ELF-1 (cell line): ENCODE results near the gene AP1G1.
"Not testable (repeated sequence)": the region's sequence is repeated elsewhere in the genome, so short reads cannot be mapped to it uniquely, and the experiment has no call there.

Source experiments
- DNase-seq: peaks from one replicate; pipeline ENCODE4 v3.0.0-alpha.2; 2016; ENCODE audit warnings: low read depth, low spot score

AP1G1 gene

GRCh38 chr16:71808593-71809459 is at the start of gene AP1G1:
TSS of gene AP1G1 (minus strand) at chr16:71808834. CDS start at chr16:71789479, 19,355 bp downstream.
- peak; percentile 97 for DNase-seq

- DNase-seq = no peak
Measured at GRCh38 chr16:71855937-71856662, 47.5 kb upstream of the AP1G1 start.

GRCh38 chr16:71854369-71854948 is 45.8 kb upstream of the AP1G1 start:
- no peak for DNase-seq

- DNase-seq = no peak
Measured at GRCh38 chr16:71853413-71853812, 44.8 kb upstream of the AP1G1 start.

- no peak for DNase-seq
Measured at GRCh38 chr16:71852561-71852960, 43.9 kb upstream of the AP1G1 start.

- DNase-seq = no peak
Measured at GRCh38 chr16:71852158-71852557, 43.5 kb upstream of the AP1G1 start.

- no peak for DNase-seq
Measured at GRCh38 chr16:71851746-71852145, 43.1 kb upstream of the AP1G1 start.

- no peak for DNase-seq
Measured at GRCh38 chr16:71848622-71849021, 40.0 kb upstream of the AP1G1 start.

- no peak for DNase-seq
Measured at GRCh38 chr16:71847096-71847495, 38.5 kb upstream of the AP1G1 start.

- peak; percentile 30 for DNase-seq
Measured at GRCh38 chr16:71846431-71846830, 37.8 kb upstream of the AP1G1 start.

GRCh38 chr16:71845639-71846430 is 37.2 kb upstream of the AP1G1 start, which contains the start of gene ATXN1L:
TSS of gene ATXN1L (plus strand) at chr16:71845976. CDS start at chr16:71849741, 3,765 bp downstream.
- peak; percentile 89 for DNase-seq

- DNase-seq = no peak
Measured at GRCh38 chr16:71843572-71843971, 34.9 kb upstream of the AP1G1 start.

- no peak for DNase-seq
Measured at GRCh38 chr16:71840052-71840451, 31.4 kb upstream of the AP1G1 start.

- no peak for DNase-seq
Measured at GRCh38 chr16:71837150-71837549, 28.5 kb upstream of the AP1G1 start.

GRCh38 chr16:71834291-71834690 is 25.7 kb upstream of the AP1G1 start:
- DNase-seq = no peak

GRCh38 chr16:71832112-71832511 is 23.5 kb upstream of the AP1G1 start:
- DNase-seq = not testable (repeated sequence)

- not testable (repeated sequence) for DNase-seq
Measured at GRCh38 chr16:71831698-71832097, 23.1 kb upstream of the AP1G1 start.

- no peak for DNase-seq
Measured at GRCh38 chr16:71830359-71830758, 21.7 kb upstream of the AP1G1 start.

GRCh38 chr16:71826533-71827017 is 17.9 kb upstream of the AP1G1 start:
- DNase-seq = no peak

- not testable (repeated sequence) for DNase-seq
Measured at GRCh38 chr16:71817155-71817500, 8.5 kb upstream of the AP1G1 start.

GRCh38 chr16:71811261-71811803 is 2.7 kb upstream of the AP1G1 start:
- DNase-seq = no peak
